Neural cell (in vitro differentiated cells): ENCODE results near the gene PARP8. TPM values are rescaled to one million over a fixed set of nuclear protein-coding genes. Genes with fewer than 3 reads are reported as not detected.

Source experiments
- H2AFZ ChIP-seq: fragments of 200-600, 300-800 bp; sonication (generic), shearing (Covaris generic); 2 replicates; pipeline ENCODE4 v1.6.0; 2014; ENCODE audit warnings: low read depth, mild to moderate bottlenecking, antibody characterized with exemption, low read length, moderate library complexity
- H3F3A ChIP-seq: fragments of 200-600 bp; shearing (Covaris generic); 2 replicates; pipeline ENCODE4 v1.6.1; 2016; ENCODE audit warnings: mild to moderate bottlenecking, moderate library complexity, mixed read lengths, antibody characterized with exemption, low read length; ENCODE audit not compliant: insufficient read depth, poor library complexity, severe bottlenecking
- H3K27ac ChIP-seq: fragments of 200-600, 300-800 bp; sonication (generic), shearing (Covaris generic); 2 replicates; pipeline ENCODE4 v1.5.1; 2014; ENCODE audit warnings: mild to moderate bottlenecking, low read length, moderate library complexity
- H3K27me3 ChIP-seq: fragments of 300-800, 200-600 bp; sonication (generic), shearing (Covaris generic); 2 replicates; pipeline ENCODE4 v1.6.0; 2014; ENCODE audit warnings: mild to moderate bottlenecking, low read depth, low read length, moderate library complexity; ENCODE audit not compliant: insufficient read depth
- H3K36me3 ChIP-seq: fragments of 300-800, 200-600 bp; sonication (generic), shearing (Covaris generic); 2 replicates; pipeline ENCODE4 v1.5.1; 2014; ENCODE audit warnings: mild to moderate bottlenecking, antibody characterized with exemption, low read length, moderate library complexity; ENCODE audit not compliant: insufficient read depth
- H3K4me2 ChIP-seq: fragments of 300-800, 200-600 bp; sonication (generic), shearing (Covaris generic); 2 replicates; pipeline ENCODE4 v1.6.0; 2014; ENCODE audit warnings: mild to moderate bottlenecking, low read length
- H3K4me3 ChIP-seq: fragments of 300-800, 200-600 bp; sonication (generic), shearing (Covaris generic); 2 replicates; pipeline ENCODE4 v1.5.1; 2014; ENCODE audit warnings: mild to moderate bottlenecking, low read length, moderate library complexity
- H3K79me2 ChIP-seq: fragments of 200-600 bp; shearing (Covaris generic); replicated peaks from 2 replicates; pipeline ENCODE4 v1.6.0; 2014; ENCODE audit warnings: mild to moderate bottlenecking, low read length, moderate library complexity; ENCODE audit not compliant: insufficient read depth
- H3K9ac ChIP-seq: fragments of 300-800, 200-600 bp; sonication (generic), shearing (Covaris generic); 2 replicates; pipeline ENCODE4 v1.6.1; 2016; ENCODE audit warnings: mild to moderate bottlenecking, low read length, mixed read lengths
- H3K9me2 ChIP-seq: fragments of 200-600 bp; shearing (Covaris generic); 2 replicates; pipeline ENCODE4 v1.6.1; 2016; ENCODE audit warnings: mild to moderate bottlenecking, low read length, mixed read lengths; ENCODE audit not compliant: insufficient read depth
- H3K9me3 ChIP-seq: fragments of 200-600, 300-800 bp; sonication (generic), shearing (Covaris generic); 2 replicates; pipeline ENCODE4 v1.6.1; 2016; ENCODE audit warnings: mild to moderate bottlenecking, mixed run types, low read length, moderate library complexity, mixed read lengths
- H4K20me1 ChIP-seq: fragments of 200-600 bp; shearing (Covaris generic); 2 replicates; pipeline ENCODE4 v1.6.1; 2016; ENCODE audit warnings: mild to moderate bottlenecking, mixed run types; ENCODE audit not compliant: insufficient read depth
- CTCF ChIP-seq: fragments of 450-650 bp; IDR thresholded peaks from 2 replicates; pipeline ENCODE4 v1.5.1; 2014; ENCODE audit warnings: antibody characterized with exemption, mild to moderate bottlenecking, moderate library complexity; ENCODE audit not compliant: poor library complexity, severe bottlenecking
- EP300 ChIP-seq: fragments of 450-650 bp; conservative IDR thresholded peaks from 2 replicates; pipeline ENCODE4 v1.6.1; 2014; ENCODE audit warnings: antibody characterized with exemption, mild to moderate bottlenecking, moderate library complexity; ENCODE audit not compliant: poor library complexity, severe bottlenecking
- EZH2 ChIP-seq: fragments of 200-600, 300-800 bp; shearing (Covaris generic), sonication (generic); IDR thresholded peaks from 2 replicates; pipeline ENCODE4 v1.6.1; 2014; ENCODE audit warnings: antibody characterized with exemption, low read length, borderline replicate concordance, mild to moderate bottlenecking; ENCODE audit not compliant: insufficient read depth, poor library complexity, severe bottlenecking
- MXI1 ChIP-seq: fragments of 450-650 bp; conservative IDR thresholded peaks from 2 replicates; pipeline ENCODE4 v1.6.1; 2014; ENCODE audit warnings: antibody characterized with exemption, mild to moderate bottlenecking; ENCODE audit not compliant: poor library complexity, severe bottlenecking
- POLR2AphosphoS5 ChIP-seq: IDR thresholded peaks from 2 replicates; pipeline ENCODE4 v1.6.1; 2012
- RAD21 ChIP-seq: fragments of 450-650 bp; conservative IDR thresholded peaks from 2 replicates; pipeline ENCODE4 v1.6.1; 2014; ENCODE audit warnings: antibody characterized with exemption, mild to moderate bottlenecking, moderate library complexity
- REST ChIP-seq: IDR thresholded peaks from 2 replicates; pipeline ENCODE4 v1.6.1; 2012; ENCODE audit warnings: borderline replicate concordance
- SMC3 ChIP-seq: fragments of 450-650 bp; conservative IDR thresholded peaks from 2 replicates; pipeline ENCODE4 v1.6.1; 2014; ENCODE audit warnings: antibody characterized with exemption, mild to moderate bottlenecking, moderate library complexity; ENCODE audit not compliant: poor library complexity
- TAF1 ChIP-seq: IDR thresholded peaks from 2 replicates; pipeline ENCODE4 v1.6.1; 2012; ENCODE audit warnings: low read depth
- polyA plus RNA-seq: library from polyadenylated mRNA; depleted of rRNA; stranded (reverse); fragments of >200 nt; gene quantifications from 2 replicates; pipeline ENCODE4 v1.2.3, GENCODE V29; 2014

The PARP8 gene
- polyA plus RNA-seq, 1 donor from 2014 or later = 29.9 TPM

GRCh38 chr5:50813691-50814090 is 147.3 kb downstream of the PARP8 start:
- H3K27ac ChIP-seq = no peak overlapping the region
- H3K9me2 ChIP-seq = no peaks in the 10 kb centered on the region
- no peaks in the 10 kb centered on the region for H3F3A ChIP-seq
- H3K79me2 ChIP-seq = no peaks in the 10 kb centered on the region
- H3K9ac ChIP-seq = no peak overlapping the region
- no peak overlapping the region for H3K4me2 ChIP-seq
- H4K20me1 ChIP-seq = no peaks in the 10 kb centered on the region
- H3K27me3 ChIP-seq = no peaks in the 10 kb centered on the region
- no peaks in the 10 kb centered on the region for H3K36me3 ChIP-seq
- TF ChIP-seq TAF1 = no peak
- TF ChIP-seq CTCF = no peak
- no peak for TF ChIP-seq EZH2
- TF ChIP-seq MXI1 = no peak
- TF ChIP-seq EP300 = no peak
- no peak for TF ChIP-seq POLR2AphosphoS5
- no peak for TF ChIP-seq SMC3
- TF ChIP-seq REST = no peak
- TF ChIP-seq RAD21 = no peak
- H3K4me3 ChIP-seq = no peak overlapping the region
- no peaks in the 10 kb centered on the region for H3K9me3 ChIP-seq
- no peak overlapping the region for H2AFZ ChIP-seq

GRCh38 chr5:50814556-50814955 is 148.1 kb downstream of the PARP8 start:
- Histone ChIP-seq H3K4me3 (no peak overlapping the region), H3K27me3 (no peaks in the 10 kb centered on the region), H3K9ac (no peak overlapping the region), H3K27ac (no peak overlapping the region), H4K20me1 (no peaks in the 10 kb centered on the region), H3K9me3 (no peaks in the 10 kb centered on the region), H3K4me2 (no peak overlapping the region), H3F3A (no peaks in the 10 kb centered on the region), H3K79me2 (no peaks in the 10 kb centered on the region), H3K36me3 (no peaks in the 10 kb centered on the region), H2AFZ (no peak overlapping the region), H3K9me2 (no peaks in the 10 kb centered on the region)
- TF ChIP-seq TAF1 = no peak
- TF ChIP-seq MXI1 = no peak
- TF ChIP-seq POLR2AphosphoS5 = no peak
- no peak for TF ChIP-seq EP300
- no peak for TF ChIP-seq EZH2
- no peak for TF ChIP-seq RAD21
- TF ChIP-seq REST = no peak
- no peak for TF ChIP-seq CTCF
- TF ChIP-seq SMC3 = no peak
